GM21737 (cell line): Measurements from ENCODE around the gene UTF1.
"Not testable (repeated sequence)": the region's sequence is repeated elsewhere in the genome, so short reads cannot be mapped to it uniquely, and the experiment has no call there.

Experiments used
- ATAC-seq: cut with Tn5 transposase; IDR thresholded peaks from one replicate; pipeline ENCODE4 v1.9.1; 2021; ENCODE audit warnings: mild to moderate bottlenecking, moderate library complexity; ENCODE audit not compliant: unreplicated experiment

UTF1 gene

GRCh38 chr10:133261726-133262325 lies 31.8 kb downstream of the UTF1 start:
- ATAC-seq, result peak; percentile 42

GRCh38 chr10:133262696-133263095 lies 32.7 kb downstream of the UTF1 start:
- no peak for ATAC-seq

GRCh38 chr10:133263674-133264073 lies 33.7 kb downstream of the UTF1 start:
- ATAC-seq, result no peak

GRCh38 chr10:133264461-133264860 lies 34.4 kb downstream of the UTF1 start:
- ATAC-seq, result no peak

GRCh38 chr10:133265052-133265451 lies 35.0 kb downstream of the UTF1 start:
- not testable (repeated sequence) for ATAC-seq

- ATAC-seq, result no peak
Observed at GRCh38 chr10:133266056-133266795, 36.2 kb downstream of the UTF1 start.

- no peak for ATAC-seq
Observed at GRCh38 chr10:133267293-133267692, 37.3 kb downstream of the UTF1 start.

- no peak for ATAC-seq
Observed at GRCh38 chr10:133267829-133268228, 37.8 kb downstream of the UTF1 start.

GRCh38 chr10:133268532-133268931 lies 38.5 kb downstream of the UTF1 start:
- ATAC-seq, result no peak

- no peak for ATAC-seq
Observed at GRCh38 chr10:133269367-133269766, 39.4 kb downstream of the UTF1 start.

GRCh38 chr10:133270204-133270603 lies 40.2 kb downstream of the UTF1 start:
- no peak for ATAC-seq

- no peak for ATAC-seq
Observed at GRCh38 chr10:133270773-133271297, 40.8 kb downstream of the UTF1 start.

- ATAC-seq, result no peak
Observed at GRCh38 chr10:133271521-133272300, 41.7 kb downstream of the UTF1 start.

GRCh38 chr10:133272301-133272963 lies 42.4 kb downstream of the UTF1 start:
- no peak for ATAC-seq

GRCh38 chr10:133272964-133273420 lies 43.0 kb downstream of the UTF1 start:
- ATAC-seq, result no peak

GRCh38 chr10:133273534-133274143 lies 43.6 kb downstream of the UTF1 start:
- no peak for ATAC-seq

GRCh38 chr10:133274751-133275683 lies 45.0 kb downstream of the UTF1 start:
- peak; percentile 48 for ATAC-seq

- ATAC-seq, result no peak
Observed at GRCh38 chr10:133275684-133276092, 45.7 kb downstream of the UTF1 start.

- no peak for ATAC-seq
Observed at GRCh38 chr10:133276100-133276434, 46.0 kb downstream of the UTF1 start.
